ENCODE data around the gene SFXN4.

- no peak for TF ChIP-seq CTCF (IDR thresholded peaks at IDR 0.05)
- TF ChIP-seq POLR2A (IDR thresholded peaks at IDR 0.05), result no peak
These were observed 24.8 kb upstream of the SFXN4 start for GRCh38 chr10:119190353-119190752.
